Upper lobe of left lung (tissue), 6 donors: Measurements from ENCODE around the gene POLK. TPM values are rescaled to one million over a fixed set of nuclear protein-coding genes. Genes with fewer than 3 reads are reported as not detected.
A peak's percentile ranks its signal among the peaks of the same experiment; 100 is the strongest.

Source experiments
- ATAC-seq, 2 donors: fragments of 200-7000 bp; cut with Tn5 transposase; one replicate each; pipeline ENCODE4 v1.9.1; 2022; ENCODE audit warnings: mild to moderate bottlenecking in 2 of 2, moderate library complexity in 2 of 2; ENCODE audit not compliant: low FRiP score in 2 of 2
- DNase-seq, 2 donors: peaks; one replicate each; pipeline ENCODE4 v3.0.0-alpha.2; 2019 to 2020
- H3K27ac ChIP-seq, 4 donors: fragments of 200-600 bp; sonication (generic); one replicate each; pipeline ENCODE4 v1.5.1; 2016 to 2019
- H3K27me3 ChIP-seq, 4 donors: fragments of 200-600 bp; sonication (generic); one replicate each; pipeline ENCODE4 v1.5.1; 2017 to 2019
- H3K36me3 ChIP-seq, 4 donors: fragments of 200-600 bp; sonication (generic); one replicate each; pipeline ENCODE4 v1.5.1; 2016 to 2019
- H3K4me1 ChIP-seq, 4 donors: fragments of 200-600 bp; sonication (generic); one replicate each; pipeline ENCODE4 v1.5.1; 2018 to 2019
- H3K4me3 ChIP-seq, 4 donors: fragments of 200-600 bp; sonication (generic); one replicate each; pipeline ENCODE4 v1.5.1; 2017 to 2019; ENCODE audit warnings: mild to moderate bottlenecking in 2 of 4, moderate library complexity in 1 of 4
- H3K9me3 ChIP-seq, 4 donors: fragments of 200-600 bp; sonication (generic); one replicate each; pipeline ENCODE4 v1.5.1; 2018 to 2019
- EP300 ChIP-seq, 4 donors: sonication (generic); formaldehyde crosslinking; IDR thresholded peaks; one replicate each; pipeline ENCODE4 v1.5.1; 2017; ENCODE audit warnings: antibody characterized with exemption in 4 of 4, control low read depth in 2 of 4
- POLR2A ChIP-seq, 4 donors: fragments of 450-650 bp; IDR thresholded peaks; one replicate each; pipeline ENCODE4 v1.5.1; 2016 to 2017; ENCODE audit warnings: antibody characterized with exemption in 4 of 4, mild to moderate bottlenecking in 2 of 4
- POLR2AphosphoS5 ChIP-seq, 2 donors: sonication (generic); formaldehyde crosslinking; IDR thresholded peaks; one replicate each; pipeline ENCODE4 v1.5.1; 2017; ENCODE audit warnings: antibody characterized with exemption in 2 of 2
- WGBS, 2 donors: methylation state at CpG; one replicate each; pipeline ENCODE4 v1.1.5; 2017 to 2018; 5-methylcytosine and 5-hydroxymethylcytosine counted together
- total RNA-seq, 6 donors: library from RNA; depleted of rRNA in 4 of 6; stranded (reverse); fragments of >200 nt in 4 of 6; gene quantifications; one replicate each; pipeline versions ENCODE4 v1.1.0 to v1.2.1, GENCODE V29; 2016 to 2021
- TF ChIP-seq, protein P1 (sequence below), 6 experiments: fragments of 450-650 bp in 4 of 6; fragments of 200-600 bp in 2 of 6; sonication (generic) in 2 of 6; IDR thresholded peaks; one replicate each; pipeline ENCODE4 v1.5.1; 2016 to 2019; ENCODE audit warnings: antibody characterized with exemption in 6 of 6
- donor health status: DM: no; HTN: no; CAD: no; lungs with moderate emphysema.
- donor health status: DM: no; HTN: yes; CAD: no; lungs with severe emphysema.

Gene POLK
- total RNA-seq = 10 to 100 TPM; 19.2 to 55.3 (median 29.6) TPM

DNA sequence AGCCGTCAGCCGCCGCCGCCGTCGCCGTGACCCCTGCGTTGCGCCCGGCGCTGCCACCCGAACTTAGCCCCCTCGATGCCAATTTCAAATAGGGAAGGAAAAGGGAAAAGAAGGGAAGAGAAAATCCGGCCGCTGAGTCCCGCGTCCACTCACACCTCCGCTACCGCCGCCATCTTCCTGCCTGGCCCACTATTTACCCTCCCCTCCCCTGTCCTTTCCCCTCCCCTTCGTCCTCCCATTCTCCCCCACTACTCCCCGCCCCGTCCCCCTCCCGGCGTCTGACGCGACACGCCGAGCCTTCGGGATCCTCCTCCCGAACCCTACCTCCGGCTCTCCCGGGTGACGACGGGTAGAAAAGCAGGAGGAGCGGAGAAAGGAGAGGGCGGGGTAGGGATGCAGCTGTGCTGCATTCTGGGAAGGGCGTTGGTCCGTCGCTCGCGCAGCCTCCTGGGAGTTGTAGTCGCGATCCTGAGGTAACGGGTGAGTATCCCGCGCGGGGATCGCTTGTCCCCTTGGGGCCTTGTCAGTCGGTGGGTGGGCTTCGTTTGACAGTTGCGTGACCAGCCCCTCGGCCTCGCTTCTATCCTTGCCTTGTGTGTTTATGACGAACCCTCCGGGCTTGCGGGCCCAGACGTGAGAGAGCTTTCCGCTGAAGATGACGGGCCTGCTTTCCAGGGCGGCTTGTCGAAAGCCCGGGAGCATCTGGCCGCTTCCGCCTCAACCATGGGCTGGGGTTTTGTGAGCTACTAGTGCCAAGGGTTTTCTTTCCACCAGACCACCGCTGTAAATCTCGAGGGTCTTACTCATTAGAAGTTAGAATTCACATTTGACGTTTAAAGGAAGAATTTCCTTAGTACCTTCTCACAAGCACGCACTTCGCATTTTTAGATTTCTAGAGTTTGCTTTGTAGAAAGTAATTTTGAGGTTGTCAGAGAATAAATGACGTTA lies at the start of gene POLK, which contains the start of gene CERT1:
POLK (plus strand) TSS at position 457 of the 948 bp plus-strand sequence.
CERT1 (minus strand) TSS at position 195 of the 948 bp plus-strand sequence. CDS start 422 bp downstream, outside the sequence.
- TF ChIP-seq POLR2AphosphoS5 (IDR thresholded peaks at IDR 0.05) (peak; percentile 85 to 96), EP300 (IDR thresholded peaks at IDR 0.05) (no peak), POLR2A (IDR thresholded peaks at IDR 0.05) (peak in 3 of 4 donors; percentile 70 to 94 (median 88))
- TF ChIP-seq, protein P1, sequence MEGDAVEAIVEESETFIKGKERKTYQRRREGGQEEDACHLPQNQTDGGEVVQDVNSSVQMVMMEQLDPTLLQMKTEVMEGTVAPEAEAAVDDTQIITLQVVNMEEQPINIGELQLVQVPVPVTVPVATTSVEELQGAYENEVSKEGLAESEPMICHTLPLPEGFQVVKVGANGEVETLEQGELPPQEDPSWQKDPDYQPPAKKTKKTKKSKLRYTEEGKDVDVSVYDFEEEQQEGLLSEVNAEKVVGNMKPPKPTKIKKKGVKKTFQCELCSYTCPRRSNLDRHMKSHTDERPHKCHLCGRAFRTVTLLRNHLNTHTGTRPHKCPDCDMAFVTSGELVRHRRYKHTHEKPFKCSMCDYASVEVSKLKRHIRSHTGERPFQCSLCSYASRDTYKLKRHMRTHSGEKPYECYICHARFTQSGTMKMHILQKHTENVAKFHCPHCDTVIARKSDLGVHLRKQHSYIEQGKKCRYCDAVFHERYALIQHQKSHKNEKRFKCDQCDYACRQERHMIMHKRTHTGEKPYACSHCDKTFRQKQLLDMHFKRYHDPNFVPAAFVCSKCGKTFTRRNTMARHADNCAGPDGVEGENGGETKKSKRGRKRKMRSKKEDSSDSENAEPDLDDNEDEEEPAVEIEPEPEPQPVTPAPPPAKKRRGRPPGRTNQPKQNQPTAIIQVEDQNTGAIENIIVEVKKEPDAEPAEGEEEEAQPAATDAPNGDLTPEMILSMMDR (IDR thresholded peaks at IDR 0.05) = no peak
- H3K4me1 ChIP-seq = peaks cover 29 to 44% (median 32%) of the 10 kb centered on the region in 4 donors

DNA sequence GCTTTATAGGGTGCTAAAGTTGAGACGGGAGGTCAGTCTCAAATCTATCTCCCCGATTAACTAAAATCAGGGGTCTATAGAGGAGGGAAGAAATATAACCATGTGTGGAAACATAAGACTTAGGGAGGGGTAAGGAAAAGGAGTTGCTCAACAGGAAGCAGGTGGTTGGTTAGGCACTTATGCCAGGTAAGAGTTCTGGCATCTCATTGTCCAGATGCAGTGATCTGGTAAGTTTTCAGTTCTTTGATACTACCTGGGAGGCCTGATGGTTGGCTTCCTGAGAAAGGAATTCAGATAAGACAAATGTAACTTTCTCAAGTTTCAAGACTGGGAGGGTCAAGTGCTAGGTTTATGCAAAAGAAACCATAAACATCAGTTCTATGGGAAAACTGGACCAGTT lies 48.0 kb upstream of the POLK start:
- 84 to 91% methylated on average over 2 of the region's 2 CpGs for WGBS, 2 donors
- TF ChIP-seq POLR2A (IDR thresholded peaks at IDR 0.05) (no peak), EP300 (IDR thresholded peaks at IDR 0.05) (no peak), POLR2AphosphoS5 (IDR thresholded peaks at IDR 0.05) (no peak)
- TF ChIP-seq, protein P1 (IDR thresholded peaks at IDR 0.05) = no peak
- H3K4me3 ChIP-seq = no peak overlapping the region
- DNase-seq = no peak
- peak in 1 of 2 donors; percentile 61 for ATAC-seq
- H3K27me3 ChIP-seq = no peaks in the 10 kb centered on the region
- H3K27ac ChIP-seq = peak overlapping the region in 1 of 4 donors; percentile 6
- peaks cover 2 to 7% (median 4%) of the 10 kb centered on the region in 4 donors for H3K9me3 ChIP-seq
- H3K4me1 ChIP-seq = peaks cover 26 to 46% (median 31%) of the 10 kb centered on the region in 4 donors
- no peaks in the 10 kb centered on the region for H3K36me3 ChIP-seq

More for the DNA sequence above, at the start of gene POLK, which contains the start of gene CERT1:
- Histone ChIP-seq H3K4me3 (peak within 1 kb of the TSS; percentile 81 to 96 (median 88)), H3K36me3 (no peaks in the 10 kb centered on the region), H3K9me3 (no peaks in the 10 kb centered on the region), H3K27me3 (no peaks in the 10 kb centered on the region), H3K27ac (peak within 1 kb of the TSS; percentile 93 to 97 (median 94))
- ATAC-seq = peak; percentile 98 to 100
- DNase-seq = peak; percentile 98 to 99
- 1 to 2% methylated on average over 24 to 45 of the region's 71 CpGs for WGBS, 2 donors

- DNase-seq (no peak), ATAC-seq (no peak)
- peak overlapping the region in 1 of 4 donors; percentile 44 for H3K27ac ChIP-seq
- no peaks in the 10 kb centered on the region for H3K27me3 ChIP-seq
- TF ChIP-seq EP300 (IDR thresholded peaks at IDR 0.05) (no peak), POLR2AphosphoS5 (IDR thresholded peaks at IDR 0.05) (no peak), POLR2A (IDR thresholded peaks at IDR 0.05) (no peak)
- TF ChIP-seq, protein P1 (IDR thresholded peaks at IDR 0.05) = no peak
- H3K9me3 ChIP-seq = peaks cover 5 to 23% (median 8%) of the 10 kb centered on the region in 4 donors
- H3K36me3 ChIP-seq = no peaks in the 10 kb centered on the region
- WGBS, 2 donors = 69 to 77% methylated on average over 1 of the region's 1 CpG
- no peak overlapping the region for H3K4me3 ChIP-seq
- peaks cover 22 to 43% (median 27%) of the 10 kb centered on the region in 4 donors for H3K4me1 ChIP-seq
These were observed 46.2 kb upstream of the POLK start for GRCh38 chr5:75465480-75465879.

GRCh38 chr5:75466006-75466716 lies 45.5 kb upstream of the POLK start:
- peaks cover 16 to 36% (median 20%) of the 10 kb centered on the region in 4 donors for H3K4me1 ChIP-seq
- no peak overlapping the region for H3K4me3 ChIP-seq
- H3K27me3 ChIP-seq = no peaks in the 10 kb centered on the region
- DNase-seq (no peak), ATAC-seq (no peak)
- peaks cover 5 to 25% (median 8%) of the 10 kb centered on the region in 4 donors for H3K9me3 ChIP-seq
- TF ChIP-seq EP300 (IDR thresholded peaks at IDR 0.05) (no peak), POLR2AphosphoS5 (IDR thresholded peaks at IDR 0.05) (no peak), POLR2A (IDR thresholded peaks at IDR 0.05) (no peak)
- TF ChIP-seq, protein P1 (IDR thresholded peaks at IDR 0.05) = no peak
- no peaks in the 10 kb centered on the region for H3K36me3 ChIP-seq
- 79 to 80% methylated on average over 6 of the region's 6 CpGs for WGBS, 2 donors
- peak overlapping the region in 1 of 4 donors; percentile 44 for H3K27ac ChIP-seq
